CD4-positive, alpha-beta T cell treated with Interleukin-1 beta for 1 hour (primary cell): ENCODE data around the gene OR51B4.
A peak's percentile ranks its signal among the peaks of the same experiment; 100 is the strongest.

Experiments used
- DNase-seq, 2 donors: peaks; one replicate each; pipeline ENCODE4 v3.0.0-alpha.2; 2020 to 2022

OR51B4 gene

DNA sequence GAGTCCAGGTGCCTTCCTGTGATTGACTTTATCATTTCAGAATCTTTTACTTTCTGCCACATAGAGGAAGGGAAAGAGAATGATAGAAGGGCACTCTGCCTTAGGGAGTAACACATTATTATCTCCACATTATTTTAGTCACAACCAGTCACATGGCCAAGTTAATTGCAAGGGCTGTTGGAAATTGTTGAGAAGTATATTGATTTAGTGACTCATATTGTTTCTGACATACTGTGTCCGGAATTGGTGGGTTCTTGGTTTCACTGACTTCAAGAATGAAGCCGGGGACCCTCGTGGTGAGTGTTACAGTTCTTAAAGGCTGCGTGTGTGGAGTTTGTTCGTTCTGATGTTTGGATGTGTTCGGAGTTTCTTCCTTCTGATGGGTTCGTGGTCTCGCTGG, 8.7 kb downstream of the OR51B4 start:
- no peak for DNase-seq

- DNase-seq = no peak
Observed at GRCh38 chr11:5291207-5291838, 10.4 kb downstream of the OR51B4 start.

DNA sequence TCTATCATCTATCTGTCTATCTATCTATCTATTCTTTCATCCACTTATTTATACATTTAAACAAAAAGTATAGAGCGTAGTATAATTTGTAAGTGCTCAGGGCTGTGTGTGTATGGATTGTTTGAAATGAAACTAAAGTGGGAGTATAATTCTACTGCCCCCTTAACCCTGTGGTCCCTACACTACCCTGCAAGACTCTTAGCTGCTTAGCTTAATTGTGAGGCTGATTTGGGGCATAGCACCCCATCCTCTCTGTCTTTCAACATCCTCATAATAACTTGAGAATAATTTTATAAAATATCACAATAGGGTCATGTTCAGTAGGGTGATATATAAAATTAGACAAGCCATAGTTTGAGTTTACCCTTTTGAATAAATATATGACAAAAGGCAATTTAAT, 11.6 kb downstream of the OR51B4 start:
- DNase-seq = no peak

- no peak for DNase-seq
Observed at GRCh38 chr11:5289696-5290095, 12.1 kb downstream of the OR51B4 start.

DNA sequence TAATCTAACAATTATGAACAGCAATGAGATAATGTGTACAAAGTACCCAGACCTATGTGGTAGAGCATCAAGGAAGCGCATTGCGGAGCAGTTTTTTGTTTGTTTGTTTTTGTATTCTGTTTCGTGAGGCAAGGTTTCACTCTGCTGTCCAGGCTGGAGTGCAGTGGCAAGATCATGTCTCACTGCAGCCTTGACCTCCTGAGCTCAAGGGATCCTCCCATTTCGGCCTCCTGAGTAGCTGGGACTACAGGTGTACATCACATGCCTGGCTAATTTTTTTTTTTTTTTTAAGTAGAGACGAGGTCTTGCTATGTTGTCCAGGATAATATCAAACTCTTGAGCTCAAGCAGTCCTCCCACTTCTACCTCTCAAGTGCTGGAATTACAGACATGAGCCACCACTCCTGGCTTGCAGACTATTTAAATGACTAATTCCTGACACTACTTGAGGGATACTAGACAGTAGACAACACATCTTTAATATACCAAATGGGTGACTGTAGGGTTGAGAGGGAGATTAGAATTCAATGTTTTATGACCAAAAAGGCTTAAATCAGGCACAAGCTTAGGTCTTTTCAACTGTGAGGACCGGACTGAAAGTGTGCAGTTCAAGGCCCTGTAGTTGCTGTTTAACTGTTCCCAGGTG, 12.7 kb downstream of the OR51B4 start:
- DNase-seq = no peak

DNA sequence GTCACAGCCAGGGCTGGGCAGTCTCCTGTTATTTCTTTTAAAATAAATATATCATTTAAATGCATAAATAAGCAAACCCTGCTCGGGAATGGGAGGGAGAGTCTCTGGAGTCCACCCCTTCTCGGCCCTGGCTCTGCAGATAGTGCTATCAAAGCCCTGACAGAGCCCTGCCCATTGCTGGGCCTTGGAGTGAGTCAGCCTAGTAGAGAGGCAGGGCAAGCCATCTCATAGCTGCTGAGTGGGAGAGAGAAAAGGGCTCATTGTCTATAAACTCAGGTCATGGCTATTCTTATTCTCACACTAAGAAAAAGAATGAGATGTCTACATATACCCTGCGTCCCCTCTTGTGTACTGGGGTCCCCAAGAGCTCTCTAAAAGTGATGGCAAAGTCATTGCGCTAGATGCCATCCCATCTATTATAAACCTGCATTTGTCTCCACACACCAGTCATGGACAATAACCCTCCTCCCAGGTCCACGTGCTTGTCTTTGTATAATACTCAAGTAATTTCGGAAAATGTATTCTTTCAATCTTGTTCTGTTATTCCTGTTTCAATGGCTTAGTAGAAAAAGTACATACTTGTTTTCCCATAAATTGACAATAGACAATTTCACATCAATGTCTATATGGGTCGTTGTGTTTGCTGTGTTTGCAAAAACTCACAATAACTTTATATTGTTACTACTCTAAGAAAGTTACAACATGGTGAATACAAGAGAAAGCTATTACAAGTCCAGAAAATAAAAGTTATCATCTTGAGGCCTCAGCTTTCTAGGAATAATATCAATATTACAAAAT, 13.4 kb downstream of the OR51B4 start:
- DNase-seq = no peak

DNA sequence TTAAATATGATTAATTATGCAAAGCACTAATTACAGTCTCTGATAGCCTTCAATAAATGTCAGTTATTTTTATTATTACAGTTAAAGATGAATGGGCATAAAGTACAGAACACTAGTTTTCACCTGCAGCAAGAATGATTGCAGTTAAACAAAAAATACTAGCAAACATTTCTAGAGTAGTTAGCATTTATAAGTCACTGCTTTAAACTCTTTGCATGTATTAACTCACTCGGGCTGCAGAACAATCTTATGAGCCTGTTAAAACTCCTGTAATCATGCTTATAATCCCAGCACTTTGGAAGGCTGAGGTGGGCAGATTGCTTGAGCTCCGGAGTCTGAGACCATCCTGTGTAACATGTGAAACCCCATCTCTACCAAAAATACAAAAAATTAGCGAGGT, 14.8 kb downstream of the OR51B4 start:
- DNase-seq = no peak

- DNase-seq = no peak
Observed at GRCh38 chr11:5286351-5286750, 15.4 kb downstream of the OR51B4 start.

DNA sequence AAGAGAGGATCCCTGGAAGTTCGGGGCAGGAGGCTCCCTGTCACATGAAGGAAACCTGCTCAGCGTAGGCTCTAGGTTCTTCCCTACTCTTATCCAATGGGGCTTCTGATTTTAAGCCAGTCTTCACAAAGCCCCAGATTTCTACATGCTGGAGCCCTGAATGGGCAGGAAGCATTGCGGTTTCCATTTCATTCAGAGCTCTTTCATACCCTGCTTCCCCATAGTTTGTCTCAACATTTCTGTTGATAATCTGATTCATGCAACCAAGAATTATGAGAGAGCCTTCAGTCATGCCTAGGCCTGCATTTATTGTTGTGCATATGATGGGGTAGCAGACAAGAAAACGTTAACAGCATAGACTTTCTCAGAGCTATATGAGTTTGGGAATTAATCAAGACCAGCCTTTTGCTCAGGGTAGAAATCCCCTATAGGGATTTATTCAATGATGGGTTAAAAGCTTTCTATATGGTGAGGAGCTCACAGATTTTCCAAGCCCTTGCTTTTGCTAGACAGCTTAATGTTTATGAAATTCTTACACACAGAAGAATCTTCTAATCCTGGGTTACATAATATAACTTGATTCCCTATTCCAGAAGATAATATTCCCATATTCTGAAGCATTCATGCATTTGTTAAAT, 15.9 kb downstream of the OR51B4 start:
- DNase-seq = no peak

DNA sequence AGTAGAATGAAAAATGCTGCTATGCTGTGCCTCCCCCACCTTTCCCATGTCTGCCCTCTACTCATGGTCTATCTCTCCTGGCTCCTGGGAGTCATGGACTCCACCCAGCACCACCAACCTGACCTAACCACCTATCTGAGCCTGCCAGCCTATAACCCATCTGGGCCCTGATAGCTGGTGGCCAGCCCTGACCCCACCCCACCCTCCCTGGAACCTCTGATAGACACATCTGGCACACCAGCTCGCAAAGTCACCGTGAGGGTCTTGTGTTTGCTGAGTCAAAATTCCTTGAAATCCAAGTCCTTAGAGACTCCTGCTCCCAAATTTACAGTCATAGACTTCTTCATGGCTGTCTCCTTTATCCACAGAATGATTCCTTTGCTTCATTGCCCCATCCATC, 17.1 kb downstream of the OR51B4 start:
- DNase-seq = no peak

- DNase-seq = no peak
Observed at GRCh38 chr11:5283882-5284281, 17.9 kb downstream of the OR51B4 start.

- DNase-seq = no peak
Observed at GRCh38 chr11:5283086-5283485, 18.7 kb downstream of the OR51B4 start.

DNA sequence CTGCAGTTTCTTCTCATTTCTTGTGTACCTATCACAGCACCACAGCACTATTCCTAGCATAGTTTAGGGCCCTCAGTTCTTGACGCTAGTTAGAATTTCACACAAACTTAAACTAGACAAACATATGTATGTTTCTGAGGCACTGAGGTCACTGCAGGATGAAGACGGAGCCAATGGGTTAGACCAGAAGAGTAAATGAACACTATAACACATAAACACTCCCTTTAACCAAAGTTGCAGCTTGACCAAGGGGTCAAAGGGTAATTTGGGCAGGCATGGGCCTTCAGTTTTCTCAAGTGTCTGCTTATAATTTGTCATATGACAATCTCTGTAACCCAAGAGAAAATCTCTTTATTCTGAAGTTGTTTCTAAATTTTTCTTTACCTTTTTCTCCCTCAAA, 19.1 kb downstream of the OR51B4 start:
- no peak for DNase-seq

GRCh38 chr11:5281596-5281995, 20.1 kb downstream of the OR51B4 start:
- DNase-seq = no peak

GRCh38 chr11:5280582-5281102, 21.1 kb downstream of the OR51B4 start:
- peak in 1 of 2 donors; percentile 36 for DNase-seq

DNA sequence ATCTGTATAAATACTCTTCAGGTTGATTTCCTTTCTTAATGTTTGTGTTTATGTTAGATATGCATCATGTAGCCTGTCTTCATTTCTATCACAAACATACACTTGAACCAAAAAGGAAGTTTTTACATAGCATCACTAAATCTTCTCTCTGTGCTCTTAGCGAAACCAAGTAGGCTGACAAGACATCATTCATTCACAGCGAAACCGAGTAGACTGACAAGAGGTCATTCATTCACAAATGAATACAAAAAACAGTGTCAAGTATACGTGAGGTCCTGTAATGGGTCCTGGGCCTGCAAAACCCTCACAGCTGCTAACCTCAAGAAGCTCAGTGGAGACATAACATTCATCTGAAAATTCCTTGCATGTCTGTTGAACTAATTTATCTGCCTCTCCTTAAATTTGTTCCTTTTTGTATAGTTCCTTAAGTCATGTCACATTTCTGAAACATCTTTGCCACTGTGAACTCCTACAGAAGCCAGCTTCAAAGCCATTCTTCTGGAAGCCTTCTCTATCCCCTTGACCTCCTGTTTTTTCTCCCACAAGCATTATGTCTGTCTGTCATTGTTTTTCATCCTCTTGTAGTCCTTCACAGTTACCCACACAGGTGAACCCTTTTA, 22.2 kb downstream of the OR51B4 start:
- no peak for DNase-seq

DNA sequence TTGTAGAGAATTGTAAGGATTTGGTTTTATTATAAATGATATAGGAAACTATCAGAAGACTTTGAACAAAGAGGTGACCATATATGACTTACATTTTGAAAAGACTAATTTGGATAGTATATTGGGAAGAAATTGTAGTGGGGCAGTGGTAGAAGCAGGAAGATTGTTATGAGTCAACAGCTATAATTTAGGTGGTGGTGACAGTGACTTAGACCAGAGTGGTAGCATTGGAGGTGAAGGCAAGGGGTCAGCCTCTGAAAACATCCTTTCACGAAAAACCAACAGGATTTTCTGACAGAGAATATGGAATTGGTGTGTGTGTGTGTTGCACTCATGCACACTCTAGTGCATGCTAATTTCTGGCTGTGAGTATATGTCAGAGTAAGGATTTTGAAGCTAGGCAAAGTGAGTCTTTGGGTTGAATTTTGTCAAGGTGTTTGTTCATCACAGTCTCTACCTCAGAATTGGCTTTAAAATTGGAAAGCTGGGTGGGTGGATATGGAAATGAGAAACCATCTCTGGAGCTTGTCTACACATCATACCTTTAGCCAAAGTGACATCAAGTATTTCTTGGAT, 23.9 kb downstream of the OR51B4 start:
- no peak for DNase-seq

DNA sequence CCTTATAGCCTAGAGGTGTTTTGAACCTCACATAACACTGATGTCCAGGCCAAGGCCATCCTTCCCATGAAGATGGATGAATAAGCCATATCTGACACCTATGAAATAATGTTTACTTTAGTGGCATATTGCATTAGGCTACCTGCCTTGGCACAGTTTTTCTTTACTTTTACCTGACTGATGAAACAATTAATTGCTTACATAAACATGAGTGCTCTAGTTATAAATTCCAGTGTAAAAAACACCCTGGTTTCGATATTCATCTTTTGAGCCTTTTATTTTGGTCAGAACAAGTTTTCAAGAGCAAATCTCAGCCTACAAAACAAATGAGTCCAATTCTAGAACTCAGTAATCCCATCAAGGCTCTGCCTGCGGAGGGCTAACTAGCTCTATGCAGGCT, 25.0 kb downstream of the OR51B4 start:
- DNase-seq = no peak

DNA sequence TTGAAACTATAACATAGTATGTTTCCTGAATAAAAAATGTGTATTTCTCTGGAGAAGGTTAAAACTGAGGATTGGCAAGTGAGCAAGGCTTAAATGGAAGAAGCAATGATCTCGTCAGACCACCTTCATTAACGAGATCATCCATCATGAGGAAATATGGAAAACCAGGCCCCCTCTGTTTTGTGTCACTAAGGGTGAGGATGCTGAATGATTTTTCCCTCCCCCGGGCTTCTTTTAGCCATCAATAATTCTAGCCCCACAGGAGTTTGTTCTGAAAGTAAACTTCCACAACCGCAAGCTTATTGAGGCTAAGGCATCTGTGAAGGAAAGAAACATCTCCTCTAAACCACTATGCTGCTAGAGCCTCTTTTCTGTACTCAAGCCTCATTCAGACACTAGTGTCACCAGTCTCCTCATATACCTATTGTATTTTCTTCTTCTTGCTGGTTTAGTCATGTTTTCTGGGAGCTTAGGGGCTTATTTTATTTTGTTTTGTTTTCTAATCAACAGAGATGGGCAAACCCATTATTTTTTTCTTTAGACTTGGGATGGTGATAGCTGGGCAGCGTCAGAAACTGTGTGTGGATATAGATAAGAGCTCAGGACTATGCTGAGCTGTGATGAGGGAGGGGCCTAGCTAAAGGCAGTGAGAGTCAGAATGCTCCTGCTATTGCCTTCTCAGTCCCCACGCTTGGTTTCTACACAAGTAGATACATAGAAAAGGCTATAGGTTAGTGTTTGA, 26.2 kb downstream of the OR51B4 start:
- DNase-seq = no peak

- no peak for DNase-seq
Observed at GRCh38 chr11:5274395-5274794, 27.4 kb downstream of the OR51B4 start.

DNA sequence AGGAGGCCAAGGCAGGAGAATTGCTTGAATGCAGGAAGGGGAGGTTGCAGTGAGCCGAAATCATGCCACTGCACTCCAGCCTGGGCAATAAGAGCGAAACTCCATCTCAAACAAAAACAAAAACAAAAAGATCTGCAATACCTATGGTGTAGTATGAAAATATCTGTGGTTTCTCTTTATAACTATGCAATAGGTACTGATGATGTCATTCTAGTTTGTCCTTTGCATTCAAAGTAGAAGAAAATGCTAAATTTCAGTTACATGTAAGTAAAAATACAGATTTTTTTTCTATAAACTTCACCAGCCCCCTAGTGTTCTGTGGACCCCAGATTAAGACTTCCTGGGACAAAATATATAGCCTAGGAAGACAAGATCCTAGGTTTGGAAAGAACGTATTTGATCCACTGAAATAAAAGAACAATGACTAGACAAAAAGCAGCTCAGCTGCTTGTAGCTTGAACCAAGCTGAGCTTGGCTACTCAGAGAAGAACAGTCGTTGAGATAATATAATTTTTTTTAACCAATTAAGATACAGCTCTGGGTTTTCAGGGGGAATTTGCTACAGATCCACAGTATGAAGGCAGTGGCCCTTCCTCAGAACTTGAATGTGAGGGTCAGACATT, 29.2 kb downstream of the OR51B4 start:
- no peak for DNase-seq
